GM18951 (cell line): ENCODE results near the gene CMTM7.

Source experiments
- POLR2A ChIP-seq: IDR thresholded peaks from 4 replicates; pipeline ENCODE4 v1.6.1; 2011; ENCODE audit warnings: mild to moderate bottlenecking; ENCODE audit not compliant: insufficient read length, insufficient read depth; ENCODE audit errors: extremely low read depth
- in situ Hi-C: fragments of 300-500 bp; cut with MboI; formaldehyde crosslinking; loops from one replicate; pipeline ENCODE4 v1.12.0; 2022; ENCODE audit warnings: low sequenced_read_pairs, mixed read lengths, inconsistent platforms; ENCODE audit not compliant: unreplicated experiment

The CMTM7 gene

DNA sequence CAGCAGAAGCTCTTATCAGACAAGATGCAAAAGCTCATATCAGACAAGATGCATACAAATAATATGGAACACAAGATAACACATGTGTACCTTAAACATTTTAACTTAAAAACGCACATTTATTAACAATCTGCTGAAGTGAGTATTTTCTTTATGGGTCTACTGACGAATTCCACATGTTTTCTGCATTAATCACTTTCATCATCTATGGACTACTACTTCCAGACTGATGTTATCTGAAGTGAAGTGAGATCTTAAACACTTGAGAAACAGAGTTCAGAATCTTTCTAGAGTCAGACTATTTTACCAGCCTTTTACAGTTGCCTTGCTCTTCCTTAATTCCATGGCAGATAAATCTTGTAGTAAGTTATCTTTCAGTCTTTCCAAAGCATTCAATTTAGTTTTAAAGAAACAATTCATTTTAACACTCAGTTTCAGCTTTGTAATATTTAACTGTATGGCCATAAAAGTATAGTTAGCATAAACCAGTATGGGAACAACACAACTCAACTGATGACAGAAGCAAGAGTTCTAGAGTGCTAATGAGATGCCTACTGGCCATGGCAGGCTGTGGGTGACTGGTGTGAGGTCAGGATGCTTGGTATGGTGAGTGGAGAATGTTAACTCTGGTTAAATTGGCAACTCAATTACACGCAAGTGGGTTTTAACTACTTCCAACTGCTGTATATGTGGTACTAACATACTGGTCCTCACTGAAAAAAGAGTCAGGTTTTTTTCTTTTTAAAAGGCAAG is 101.2 kb downstream of the CMTM7 start:
- in situ Hi-C loops = no loop called here
- TF ChIP-seq POLR2A = no peak

DNA sequence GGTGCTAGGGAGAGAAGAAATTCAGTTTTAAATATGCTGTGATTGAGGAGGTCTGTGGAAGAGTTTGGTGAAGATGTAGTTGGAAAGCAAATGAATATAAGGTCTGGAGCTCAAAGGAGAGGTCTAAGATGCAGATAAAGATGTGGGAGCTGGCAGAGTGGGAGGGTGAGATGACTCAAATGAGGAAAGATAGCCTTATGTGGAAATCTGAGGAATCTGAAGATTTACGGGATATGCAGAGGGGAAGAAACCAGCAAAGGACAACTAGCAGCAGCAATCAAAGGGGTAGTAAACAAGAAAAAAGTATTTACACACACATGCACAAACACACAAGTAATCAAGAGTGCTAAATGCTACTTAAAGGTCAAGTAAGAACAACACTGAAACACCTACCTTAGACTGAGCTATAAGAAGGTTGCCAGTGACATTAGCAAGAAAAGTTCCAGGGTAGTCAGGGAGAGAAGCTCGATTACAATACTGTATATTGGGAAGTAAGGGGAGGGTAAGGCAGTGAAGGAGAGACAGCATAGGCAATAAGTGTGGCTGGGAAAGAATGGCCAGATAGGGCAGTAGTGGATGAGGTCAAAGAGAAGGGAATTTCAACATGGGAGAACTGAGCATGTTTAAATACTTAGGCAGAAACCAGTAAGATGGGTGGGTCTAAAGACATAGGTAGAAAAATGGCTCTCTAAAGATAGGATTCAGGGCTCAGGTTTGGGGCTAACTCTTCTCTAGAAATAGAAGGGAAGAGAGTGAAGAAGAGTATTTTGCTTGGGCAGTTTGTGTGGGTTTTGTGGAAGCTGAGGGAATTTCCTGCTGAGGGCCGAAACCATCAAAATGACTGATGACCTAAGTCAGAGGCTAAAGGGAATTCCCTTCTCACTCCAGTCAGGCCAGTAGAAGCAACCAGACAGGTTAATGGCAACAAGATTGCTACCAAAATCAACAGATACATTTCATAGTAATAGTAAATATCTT is 102.1 kb downstream of the CMTM7 start:
- in situ Hi-C loops = no loop called here
- TF ChIP-seq POLR2A = no peak

DNA sequence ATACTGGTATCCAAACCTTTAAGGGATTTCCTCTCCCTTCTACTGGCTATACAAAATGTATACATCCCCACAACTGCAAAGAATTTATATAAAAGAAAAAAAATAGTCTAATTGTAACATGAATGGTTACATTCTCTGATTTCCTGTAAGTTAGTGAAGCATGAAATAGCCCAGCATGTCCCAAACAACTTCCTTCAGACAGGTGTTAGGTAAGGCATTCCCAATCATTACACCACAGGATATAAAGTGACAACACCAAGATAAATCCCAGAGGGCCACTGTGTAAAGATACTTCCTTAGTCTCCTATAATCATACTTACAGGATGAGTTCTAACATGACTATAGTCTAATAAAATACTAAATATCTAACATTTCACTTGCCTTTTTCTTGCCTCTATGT is 103.4 kb downstream of the CMTM7 start:
- in situ Hi-C loops = no loop called here
- no peak for TF ChIP-seq POLR2A

- in situ Hi-C loops = no loop called here
- TF ChIP-seq POLR2A = no peak
Measured at GRCh38 chr3:32495609-32496008, 104.0 kb downstream of the CMTM7 start.

DNA sequence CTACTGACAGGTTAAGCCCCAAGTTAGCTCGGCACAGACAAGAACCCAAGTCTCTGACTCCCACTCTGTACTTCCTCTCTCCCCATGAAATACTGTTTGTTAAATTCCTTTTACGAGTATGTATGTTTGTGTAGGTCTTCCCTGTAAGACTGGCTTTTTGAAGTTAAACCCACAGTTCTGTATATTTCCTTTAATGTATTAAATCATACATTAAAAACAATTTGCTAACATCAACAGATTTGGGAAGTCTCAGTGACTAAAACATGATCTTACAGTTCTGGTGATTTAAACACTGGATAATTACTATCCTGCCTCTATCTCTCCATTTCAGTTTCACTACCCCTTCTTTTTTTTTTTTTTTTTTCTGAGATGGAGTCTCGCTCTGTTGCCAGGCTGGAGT is 106.6 kb downstream of the CMTM7 start:
- TF ChIP-seq POLR2A = no peak
- in situ Hi-C loops = no loop called here

- in situ Hi-C loops = no loop called here
Measured at GRCh38 chr3:32498992-32499391, 107.3 kb downstream of the CMTM7 start.

GRCh38 chr3:32499585-32499984 is 107.9 kb downstream of the CMTM7 start:
- no peak for TF ChIP-seq POLR2A
- in situ Hi-C loops = no loop called here

More at GRCh38 chr3:32498992-32499391, 107.3 kb downstream of the CMTM7 start:
- no peak for TF ChIP-seq POLR2A

DNA sequence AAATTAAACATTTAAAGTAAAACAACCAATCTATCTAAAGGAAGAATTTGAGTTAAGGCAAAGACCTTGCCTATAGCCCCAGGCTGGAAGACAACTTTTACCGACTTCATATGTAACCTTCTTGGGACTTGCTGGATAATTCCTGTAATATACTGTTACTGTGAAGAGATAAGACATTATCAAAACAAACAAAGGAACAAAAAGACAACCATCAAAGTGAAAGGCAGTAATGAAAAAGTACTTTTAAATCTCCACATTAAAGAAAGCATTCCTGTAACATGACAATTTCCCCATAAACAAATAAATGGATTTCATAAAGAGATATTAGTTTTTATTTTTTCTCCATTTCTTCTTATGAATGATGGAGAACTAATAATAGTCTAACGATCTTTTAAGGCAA is 108.6 kb downstream of the CMTM7 start:
- in situ Hi-C loops = loop anchor here (25.0 kb wide), 1 partner anchor 387 kb away; no protein-coding TSS in a partner anchor
- no peak for TF ChIP-seq POLR2A

GRCh38 chr3:32500880-32501782 is 109.5 kb downstream of the CMTM7 start:
- in situ Hi-C loops = loop anchor here (25.0 kb wide), 1 partner anchor 386 kb away; no protein-coding TSS in a partner anchor
- no peak for TF ChIP-seq POLR2A

DNA sequence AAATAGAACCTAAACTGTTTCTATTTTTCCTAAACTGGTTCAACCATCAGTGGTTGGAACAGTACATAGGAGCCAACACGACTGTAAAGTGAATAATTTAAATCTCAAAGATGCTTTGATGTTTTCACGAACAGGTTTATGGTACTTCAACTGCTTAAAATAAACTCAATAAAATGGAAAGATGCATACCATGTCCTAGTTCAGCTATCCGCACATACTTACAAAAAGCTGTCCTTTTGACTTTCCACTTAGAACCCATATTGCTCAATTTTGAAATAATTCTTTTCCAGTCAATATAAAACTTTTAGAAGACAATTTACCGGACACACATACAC is 110.1 kb downstream of the CMTM7 start:
- TF ChIP-seq POLR2A = no peak
- in situ Hi-C loops = loop anchor here (25.0 kb wide), 1 partner anchor 386 kb away; no protein-coding TSS in a partner anchor

DNA sequence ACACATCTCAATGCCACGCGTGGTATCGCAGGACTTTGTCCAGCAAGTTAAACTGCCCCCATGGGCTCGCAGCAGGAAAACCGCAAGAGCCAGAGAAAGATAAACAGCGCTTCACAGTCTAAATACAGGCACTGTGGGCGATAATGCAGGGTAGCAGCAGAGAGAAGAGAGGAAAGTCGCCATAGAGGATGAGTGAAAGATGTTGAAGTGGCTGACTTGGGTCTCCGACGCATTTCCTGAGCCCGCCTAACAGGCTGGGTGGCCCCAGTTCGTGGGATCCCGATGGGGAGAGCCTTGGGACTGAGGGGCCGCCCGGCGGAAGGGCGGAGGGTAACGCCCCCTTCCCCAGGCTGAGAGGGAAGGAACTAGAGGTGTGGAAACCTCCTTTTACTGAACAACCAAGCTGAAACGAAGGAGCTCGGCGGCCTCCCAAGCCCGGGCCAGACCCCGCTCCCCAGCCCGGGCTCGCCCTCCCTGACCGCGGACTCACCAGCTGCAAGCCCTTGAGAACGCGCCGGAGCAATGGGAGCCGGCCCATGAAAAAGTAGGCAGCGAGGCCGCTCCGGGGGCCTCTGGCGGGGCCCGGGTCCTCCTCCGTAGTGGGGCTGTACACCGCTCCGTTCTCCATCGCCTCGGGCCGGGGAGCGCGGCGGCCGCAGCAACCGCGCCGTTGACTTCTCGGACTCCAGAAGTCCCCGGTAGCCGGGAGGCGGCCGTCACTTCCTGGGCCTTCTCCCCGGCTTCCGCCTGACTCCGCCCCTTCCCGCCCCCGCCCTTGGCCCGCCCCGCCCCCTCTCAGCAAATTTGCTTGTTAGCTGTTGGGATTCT is 110.7 kb downstream of the CMTM7 start, which contains the start of gene CMTM6:
TSS of gene CMTM6 (minus strand) at position 735 of the 828 bp plus-strand sequence. CDS start at position 628, 107 bp downstream.
- in situ Hi-C loops = loop anchor here (25.0 kb wide), 1 partner anchor 385 kb away; no protein-coding TSS in a partner anchor
- TF ChIP-seq POLR2A = peak; percentile 82

- TF ChIP-seq POLR2A = no peak
- in situ Hi-C loops = loop anchor here (25.0 kb wide), 1 partner anchor 384 kb away; no protein-coding TSS in a partner anchor
Measured at GRCh38 chr3:32502946-32503286, 111.3 kb downstream of the CMTM7 start.
